Sigmoid colon (tissue), 7 donors: ENCODE data around the gene VCAN. TPM values are rescaled to one million over a fixed set of nuclear protein-coding genes. Genes with fewer than 3 reads are reported as not detected.

ENCODE experiments used
- DNase-seq: peaks from one replicate; pipeline ENCODE4 v3.0.0-alpha.2; 2019
- H3K27ac ChIP-seq, 4 donors: fragments of 200-600 bp; sonication (generic); one replicate each; pipeline ENCODE4 v1.5.1; 2016 to 2019; ENCODE audit warnings: mild to moderate bottlenecking in 1 of 4
- H3K27me3 ChIP-seq, 3 donors: fragments of 200-600 bp; sonication (generic); one replicate each; pipeline ENCODE4 v1.5.1; 2019; ENCODE audit warnings: mild to moderate bottlenecking in 1 of 3
- H3K36me3 ChIP-seq, 4 donors: fragments of 200-600 bp; sonication (generic); one replicate each; pipeline ENCODE4 v1.5.1; 2016 to 2019
- H3K4me1 ChIP-seq, 4 donors: fragments of 200-600 bp; sonication (generic); one replicate each; pipeline ENCODE4 v1.5.1; 2017 to 2019
- H3K4me3 ChIP-seq, 4 donors: fragments of 200-600 bp; sonication (generic); one replicate each; pipeline ENCODE4 v1.5.1; 2017 to 2019; ENCODE audit warnings: mild to moderate bottlenecking in 2 of 4, moderate library complexity in 1 of 4
- H3K9me3 ChIP-seq, 4 donors: fragments of 200-600 bp in 3 of 4; sonication (generic) in 3 of 4; one replicate each; pipeline versions ENCODE4 v1.5.1 to v1.6.1; 2013 to 2019
- EP300 ChIP-seq, 4 donors: sonication (generic); formaldehyde crosslinking; IDR thresholded peaks; one replicate each; pipeline ENCODE4 v1.6.1; 2017; ENCODE audit warnings: antibody characterized with exemption in 4 of 4
- POLR2A ChIP-seq, 2 donors: fragments of 450-650 bp; IDR thresholded peaks; one replicate each; pipeline ENCODE4 v1.6.1; 2016; ENCODE audit warnings: antibody characterized with exemption in 2 of 2, mild to moderate bottlenecking in 2 of 2, moderate library complexity in 2 of 2
- POLR2AphosphoS5 ChIP-seq, 4 donors: sonication (generic); formaldehyde crosslinking; IDR thresholded peaks; one replicate each; pipeline ENCODE4 v1.6.1; 2017; ENCODE audit warnings: antibody characterized with exemption in 4 of 4
- WGBS, 2 donors: extraction: QIAGEN DNeasy Blood & Tissue Kit; methylation state at CpG; one replicate each; pipeline ENCODE4 v1.1.7; 2013; 5-methylcytosine and 5-hydroxymethylcytosine counted together
- intact Hi-C: fragments of 100-400 bp; cut with DNase I; formaldehyde crosslinking; loops from one replicate; pipeline ENCODE4 v1.15.1; 2023
- polyA plus RNA-seq, 3 donors: library from polyadenylated mRNA; stranded (reverse); fragments of 200-250 nt; gene quantifications; one replicate each; pipeline ENCODE4 v1.2.3, GENCODE V29; 2013
- total RNA-seq, 4 donors: library from RNA; depleted of rRNA; stranded (reverse); fragments of >200 nt; gene quantifications; one replicate each; pipeline ENCODE4 v1.1.0, GENCODE V29; 2016
- TF ChIP-seq, protein P1 (sequence below), 4 experiments: fragments of 450-650 bp in 3 of 4; fragments of 200-600 bp in 1 of 4; IDR thresholded peaks; one replicate each; pipeline ENCODE4 v1.5.1; 2016 to 2019; ENCODE audit warnings: antibody characterized with exemption in 4 of 4, mild to moderate bottlenecking in 3 of 4, moderate library complexity in 2 of 4
- donor health status: healthy with polysubstance abuse.
- donor health status: Bipolar disorder and iron deficiency.
- donor health status: healthy.

VCAN gene
- total and polyA plus RNA-seq, 7 donors: 0.69 to 115 (median 37.5) TPM

DNA sequence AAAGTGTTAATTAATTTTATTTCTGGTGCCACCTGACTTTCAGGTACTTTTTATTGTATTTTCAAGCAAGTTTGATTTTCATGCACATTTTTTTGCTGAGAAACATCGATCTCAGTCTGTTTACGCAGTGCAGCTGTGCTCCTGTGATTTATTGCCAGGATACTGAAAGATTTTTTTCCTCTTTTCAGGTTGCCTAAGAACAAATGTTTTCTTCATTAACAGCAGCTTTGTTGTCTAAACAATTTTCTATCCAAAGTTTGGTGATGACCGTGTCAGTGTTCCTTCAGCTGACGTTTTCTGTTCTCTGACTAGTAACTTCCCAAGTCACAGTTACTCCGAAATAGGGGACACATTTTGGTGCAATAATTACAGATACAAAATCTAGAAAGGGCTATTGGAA lies 78.1 kb downstream of the VCAN start:
- H3K4me1 ChIP-seq: peaks cover 0 to 15% (median 7%) of the 10 kb centered on the region in 4 donors
- peak overlapping the region in 3 of 4 donors; percentile 26 to 38 (median 26) for H3K27ac ChIP-seq
- intact Hi-C loops: no loop called here
- H3K4me3 ChIP-seq: no peak overlapping the region
- no peak for TF ChIP-seq EP300 (IDR thresholded peaks at IDR 0.05)
- TF ChIP-seq POLR2AphosphoS5 (IDR thresholded peaks at IDR 0.05): peak in 2 of 4 donors; percentile 27 to 49
- H3K27me3 ChIP-seq: no peaks in the 10 kb centered on the region
- DNase-seq: no peak
- 53 to 62% methylated on average over 5 of the region's 5 CpGs for WGBS, 2 donors
- no peaks in the 10 kb centered on the region for H3K9me3 ChIP-seq
- H3K36me3 ChIP-seq: no peaks in the 10 kb centered on the region

DNA sequence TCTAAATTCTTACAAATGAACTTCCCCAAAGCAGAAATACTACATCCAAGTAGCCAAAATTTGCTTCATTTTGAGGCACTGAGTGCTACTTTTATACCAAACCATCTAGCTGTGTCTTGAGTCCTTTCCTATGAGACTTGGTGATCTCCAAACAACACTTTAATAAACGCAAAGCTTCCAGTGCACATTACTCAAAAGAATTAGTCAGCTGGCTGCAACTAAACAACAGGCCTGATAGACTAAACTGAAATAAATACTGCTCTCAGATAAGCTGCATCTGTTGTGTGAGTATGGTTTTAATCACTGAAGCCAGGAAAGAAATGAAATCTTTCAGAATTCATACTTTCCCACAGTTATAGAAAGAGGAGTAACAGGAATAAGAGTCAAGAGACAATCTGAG lies 80.3 kb downstream of the VCAN start:
- H3K27me3 ChIP-seq: no peaks in the 10 kb centered on the region
- 69% methylated on average over 1 of the region's 1 CpG for WGBS, 2 donors

DNA sequence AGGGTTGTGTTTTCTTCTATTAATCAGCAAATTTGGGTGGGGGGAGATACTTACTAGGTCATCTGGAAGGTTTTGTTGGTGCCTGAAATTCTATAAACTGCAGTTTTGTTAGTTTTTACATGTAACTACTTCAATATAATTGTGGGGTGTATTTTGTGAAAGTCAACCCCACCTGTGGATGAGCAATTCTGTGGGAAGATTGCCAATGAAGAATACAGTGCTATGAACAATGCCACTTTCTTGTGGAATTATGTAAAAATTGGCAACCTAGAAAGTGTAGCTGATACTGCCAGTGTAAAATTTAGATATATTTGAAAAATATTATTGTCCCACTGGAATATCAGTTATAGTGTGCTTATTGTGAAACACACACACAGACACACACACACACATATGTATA lies 80.7 kb downstream of the VCAN start:
- intact Hi-C loops: no loop called here
- Histone ChIP-seq H3K27me3 (no peaks in the 10 kb centered on the region), H3K9me3 (no peaks in the 10 kb centered on the region), H3K4me1 (peaks cover 0 to 15% (median 7%) of the 10 kb centered on the region in 4 donors), H3K27ac (peak overlapping the region; percentile 14 to 44 (median 28)), H3K36me3 (no peaks in the 10 kb centered on the region), H3K4me3 (no peak overlapping the region)
- DNase-seq: no peak
- TF ChIP-seq POLR2A (IDR thresholded peaks at IDR 0.05): no peak
- TF ChIP-seq, protein P1, sequence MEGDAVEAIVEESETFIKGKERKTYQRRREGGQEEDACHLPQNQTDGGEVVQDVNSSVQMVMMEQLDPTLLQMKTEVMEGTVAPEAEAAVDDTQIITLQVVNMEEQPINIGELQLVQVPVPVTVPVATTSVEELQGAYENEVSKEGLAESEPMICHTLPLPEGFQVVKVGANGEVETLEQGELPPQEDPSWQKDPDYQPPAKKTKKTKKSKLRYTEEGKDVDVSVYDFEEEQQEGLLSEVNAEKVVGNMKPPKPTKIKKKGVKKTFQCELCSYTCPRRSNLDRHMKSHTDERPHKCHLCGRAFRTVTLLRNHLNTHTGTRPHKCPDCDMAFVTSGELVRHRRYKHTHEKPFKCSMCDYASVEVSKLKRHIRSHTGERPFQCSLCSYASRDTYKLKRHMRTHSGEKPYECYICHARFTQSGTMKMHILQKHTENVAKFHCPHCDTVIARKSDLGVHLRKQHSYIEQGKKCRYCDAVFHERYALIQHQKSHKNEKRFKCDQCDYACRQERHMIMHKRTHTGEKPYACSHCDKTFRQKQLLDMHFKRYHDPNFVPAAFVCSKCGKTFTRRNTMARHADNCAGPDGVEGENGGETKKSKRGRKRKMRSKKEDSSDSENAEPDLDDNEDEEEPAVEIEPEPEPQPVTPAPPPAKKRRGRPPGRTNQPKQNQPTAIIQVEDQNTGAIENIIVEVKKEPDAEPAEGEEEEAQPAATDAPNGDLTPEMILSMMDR (IDR thresholded peaks at IDR 0.05): no peak
- TF ChIP-seq POLR2AphosphoS5 (IDR thresholded peaks at IDR 0.05): no peak
- TF ChIP-seq EP300 (IDR thresholded peaks at IDR 0.05): no peak

More for the DNA sequence above, 80.3 kb downstream of the VCAN start:
- H3K36me3 ChIP-seq: no peaks in the 10 kb centered on the region
- peaks cover 0 to 15% (median 7%) of the 10 kb centered on the region in 4 donors for H3K4me1 ChIP-seq
- no peaks in the 10 kb centered on the region for H3K9me3 ChIP-seq
- intact Hi-C loops: no loop called here
- DNase-seq: no peak
- peak overlapping the region; percentile 14 to 44 (median 28) for H3K27ac ChIP-seq
- H3K4me3 ChIP-seq: no peak overlapping the region
- no peak for TF ChIP-seq EP300 (IDR thresholded peaks at IDR 0.05)
- TF ChIP-seq, protein P1 (IDR thresholded peaks at IDR 0.05): no peak
- peak in 1 of 4 donors; percentile 35 for TF ChIP-seq POLR2AphosphoS5 (IDR thresholded peaks at IDR 0.05)
- no peak for TF ChIP-seq POLR2A (IDR thresholded peaks at IDR 0.05)

DNA sequence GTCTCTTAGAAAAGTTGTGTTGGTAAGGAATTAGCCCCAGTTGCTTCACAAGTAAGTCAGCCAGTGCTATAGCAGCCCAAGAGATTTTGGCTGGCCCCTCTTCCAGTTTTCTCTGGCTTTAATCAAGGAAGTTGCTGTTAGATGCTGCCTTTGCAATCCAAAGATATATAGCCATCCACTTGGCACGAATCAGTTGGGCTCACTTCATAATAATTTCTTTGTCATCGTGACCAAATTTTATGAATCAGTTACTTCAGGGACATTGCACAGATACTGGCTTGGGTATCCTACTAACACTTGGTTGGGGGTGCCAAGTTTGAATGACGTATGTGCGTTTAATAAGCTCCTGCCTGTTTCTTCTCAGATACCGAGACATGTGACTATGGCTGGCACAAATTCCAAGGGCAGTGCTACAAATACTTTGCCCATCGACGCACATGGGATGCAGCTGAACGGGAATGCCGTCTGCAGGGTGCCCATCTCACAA lies 81.5 kb downstream of the VCAN start:
- Histone ChIP-seq H3K36me3 (no peaks in the 10 kb centered on the region), H3K4me3 (no peak overlapping the region), H3K9me3 (no peaks in the 10 kb centered on the region), H3K4me1 (peaks cover 0 to 15% (median 7%) of the 10 kb centered on the region in 4 donors), H3K27ac (peak overlapping the region; percentile 4 to 44 (median 20)), H3K27me3 (no peaks in the 10 kb centered on the region)
- 89 to 93% methylated on average over 9 of the region's 9 CpGs for WGBS, 2 donors
- intact Hi-C loops: no loop called here
- TF ChIP-seq EP300 (IDR thresholded peaks at IDR 0.05) (peak; percentile 32 to 75 (median 65)), POLR2AphosphoS5 (IDR thresholded peaks at IDR 0.05) (peak; percentile 46 to 69 (median 58)), POLR2A (IDR thresholded peaks at IDR 0.05) (no peak)
- TF ChIP-seq, protein P1 (IDR thresholded peaks at IDR 0.05): no peak
- DNase-seq: peak; percentile 80

DNA sequence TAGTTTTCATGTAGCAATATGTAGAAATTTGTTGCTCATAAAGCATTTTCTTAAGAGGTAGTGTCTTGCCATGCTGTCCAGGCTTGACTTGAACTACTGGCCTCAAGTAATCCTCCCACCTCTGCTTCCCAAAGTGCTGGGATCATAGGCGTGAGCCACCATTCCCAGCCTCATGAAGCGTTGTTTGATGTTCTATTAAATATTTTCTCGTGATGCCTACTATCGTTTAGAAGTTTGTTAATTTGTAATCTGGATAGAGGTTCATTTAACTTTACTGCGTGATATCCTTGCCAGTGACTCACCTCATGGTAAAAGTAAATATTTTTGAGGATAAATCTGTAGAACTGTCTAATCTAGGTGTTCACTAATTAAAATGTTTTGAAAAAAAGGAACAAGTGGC lies 82.6 kb downstream of the VCAN start:
- no peaks in the 10 kb centered on the region for H3K27me3 ChIP-seq
- no peak overlapping the region for H3K4me3 ChIP-seq
- intact Hi-C loops: no loop called here
- WGBS, 2 donors: 18 to 77% methylated on average over 5 of the region's 5 CpGs
- DNase-seq: no peak
- H3K4me1 ChIP-seq: peaks cover 0 to 15% (median 7%) of the 10 kb centered on the region in 4 donors
- TF ChIP-seq EP300 (IDR thresholded peaks at IDR 0.05): no peak
- TF ChIP-seq, protein P1 (IDR thresholded peaks at IDR 0.05): no peak
- H3K9me3 ChIP-seq: no peaks in the 10 kb centered on the region
- H3K27ac ChIP-seq: peak overlapping the region in 1 of 4 donors; percentile 29
- H3K36me3 ChIP-seq: no peaks in the 10 kb centered on the region
